Lower lobe of right lung (tissue), 2 donors: ENCODE data around the gene LRRFIP2. TPM values are rescaled to one million over a fixed set of nuclear protein-coding genes. Genes with fewer than 3 reads are reported as not detected.
"Not testable (repeated sequence)": the region's sequence is repeated elsewhere in the genome, so short reads cannot be mapped to it uniquely, and the experiment has no call there.

Experiments
- ATAC-seq, 2 donors: fragments of 200-7000 bp; cut with Tn5 transposase; one replicate each; pipeline ENCODE4 v1.9.1; 2020 to 2022; ENCODE audit warnings: mild to moderate bottlenecking in 2 of 2, moderate library complexity in 2 of 2
- DNase-seq: peaks from one replicate; pipeline ENCODE4 v3.0.0-alpha.2; 2020
- H3K27ac ChIP-seq: fragments of 200-600 bp; one replicate; pipeline ENCODE4 v1.8.0; 2022
- H3K27me3 ChIP-seq: fragments of 200-600 bp; one replicate; pipeline ENCODE4 v1.8.0; 2022; ENCODE audit warnings: low read depth
- H3K36me3 ChIP-seq: fragments of 200-600 bp; one replicate; pipeline ENCODE4 v1.8.0; 2022; ENCODE audit warnings: mild to moderate bottlenecking
- H3K4me1 ChIP-seq: fragments of 200-600 bp; one replicate; pipeline ENCODE4 v1.8.0; 2022
- H3K4me3 ChIP-seq: fragments of 200-600 bp; one replicate; pipeline ENCODE4 v1.8.0; 2022; ENCODE audit warnings: mild to moderate bottlenecking
- H3K9me3 ChIP-seq: fragments of 200-600 bp; one replicate; pipeline ENCODE4 v1.8.0; 2022
- CTCF ChIP-seq: fragments of 200-600 bp; IDR thresholded peaks from one replicate; pipeline ENCODE4 v1.8.0; 2022; ENCODE audit warnings: antibody characterized with exemption, mild to moderate bottlenecking
- intact Hi-C: fragments of 100-400 bp; cut with DNase I; formaldehyde crosslinking; loops from one replicate; pipeline ENCODE4 v1.11.0; 2022
- total RNA-seq: library from RNA; stranded (reverse); fragmentation: NEBNext Ultra II Directional; extraction: Animal tissue kit (Norgen Biotek cat#: 25700); gene quantifications from one replicate; pipeline ENCODE4 v1.2.1, GENCODE V29; 2021
- donor health status: DM: no; HTN: yes; CAD: no; lungs with severe emphysema.

The LRRFIP2 gene
- total RNA-seq, 1 donor from 2014 or later: 44.4 TPM

GRCh38 chr3:37218206-37218605 lies 43.8 kb upstream of the LRRFIP2 start:
- Histone ChIP-seq H3K36me3 (no peaks in the 10 kb centered on the region), H3K27me3 (no peaks in the 10 kb centered on the region), H3K9me3 (no peaks in the 10 kb centered on the region), H3K27ac (no peak overlapping the region), H3K4me3 (no peak overlapping the region), H3K4me1 (no peaks in the 10 kb centered on the region)
- no peak for TF ChIP-seq CTCF
- ATAC-seq (no peak), DNase-seq (no peak)
- intact Hi-C loops: no loop called here

- no peaks in the 10 kb centered on the region for H3K4me1 ChIP-seq
- no peaks in the 10 kb centered on the region for H3K36me3 ChIP-seq
- ATAC-seq (peak in 1 of 2 donors; percentile 33), DNase-seq (no peak)
- H3K9me3 ChIP-seq: no peaks in the 10 kb centered on the region
- H3K4me3 ChIP-seq: no peak overlapping the region
- no peak for TF ChIP-seq CTCF
- no peak overlapping the region for H3K27ac ChIP-seq
- no peaks in the 10 kb centered on the region for H3K27me3 ChIP-seq
- intact Hi-C loops: no loop called here
Observed at GRCh38 chr3:37217098-37217849, 42.9 kb upstream of the LRRFIP2 start.

- no peaks in the 10 kb centered on the region for H3K9me3 ChIP-seq
- no peak for ATAC-seq
- no peaks in the 10 kb centered on the region for H3K27me3 ChIP-seq
- no peak for TF ChIP-seq CTCF
- intact Hi-C loops: no loop called here
- H3K27ac ChIP-seq: no peak overlapping the region
- no peak for DNase-seq
- no peaks in the 10 kb centered on the region for H3K36me3 ChIP-seq
- no peaks in the 10 kb centered on the region for H3K4me1 ChIP-seq
- no peak overlapping the region for H3K4me3 ChIP-seq
Observed at GRCh38 chr3:37216597-37217097, 42.3 kb upstream of the LRRFIP2 start.

GRCh38 chr3:37214076-37214475 lies 39.7 kb upstream of the LRRFIP2 start:
- no peak for TF ChIP-seq CTCF
- intact Hi-C loops: no loop called here
- no peak for ATAC-seq
- Histone ChIP-seq H3K4me3 (no peak overlapping the region), H3K36me3 (no peaks in the 10 kb centered on the region), H3K27ac (no peak overlapping the region), H3K4me1 (no peaks in the 10 kb centered on the region), H3K27me3 (no peaks in the 10 kb centered on the region), H3K9me3 (no peaks in the 10 kb centered on the region)
- DNase-seq: no peak

- no peak overlapping the region for H3K27ac ChIP-seq
- H3K4me1 ChIP-seq: no peaks in the 10 kb centered on the region
- no peak overlapping the region for H3K4me3 ChIP-seq
- no peak for ATAC-seq
- H3K9me3 ChIP-seq: no peaks in the 10 kb centered on the region
- intact Hi-C loops: no loop called here
- no peaks in the 10 kb centered on the region for H3K36me3 ChIP-seq
- no peak for DNase-seq
- no peak for TF ChIP-seq CTCF
- H3K27me3 ChIP-seq: no peaks in the 10 kb centered on the region
Observed at GRCh38 chr3:37210230-37210629, 35.8 kb upstream of the LRRFIP2 start.

DNA sequence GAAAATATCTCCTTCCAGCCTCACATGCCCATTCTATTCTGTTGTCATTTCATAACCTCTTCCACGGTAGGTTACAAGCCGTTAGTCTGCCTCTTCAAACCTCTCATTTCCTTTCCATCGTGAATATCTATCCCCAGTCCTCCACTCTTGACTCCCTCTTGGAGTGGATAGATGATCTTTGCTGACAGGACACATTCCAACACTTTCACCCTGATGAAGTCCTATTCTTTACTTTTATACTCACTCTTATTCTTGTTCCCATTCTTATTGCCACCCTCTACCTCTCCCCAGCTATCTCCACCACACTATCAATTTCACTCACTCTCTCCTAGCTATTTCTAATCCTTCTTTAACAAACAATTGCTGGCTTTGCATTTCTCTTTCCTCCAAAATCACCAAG lies 34.2 kb upstream of the LRRFIP2 start:
- H3K9me3 ChIP-seq, H3K4me1 ChIP-seq, intact Hi-C loops: not testable (repeated sequence)

GRCh38 chr3:37208008-37208407 lies 33.6 kb upstream of the LRRFIP2 start:
- H3K27ac ChIP-seq, H3K9me3 ChIP-seq, H3K4me3 ChIP-seq, ATAC-seq, H3K4me1 ChIP-seq, H3K27me3 ChIP-seq, intact Hi-C loops, DNase-seq, H3K36me3 ChIP-seq: not testable (repeated sequence)

More for the DNA sequence above, 34.2 kb upstream of the LRRFIP2 start:
- not testable (repeated sequence) for H3K27me3 ChIP-seq, H3K27ac ChIP-seq, H3K36me3 ChIP-seq, ATAC-seq, DNase-seq, H3K4me3 ChIP-seq

DNA sequence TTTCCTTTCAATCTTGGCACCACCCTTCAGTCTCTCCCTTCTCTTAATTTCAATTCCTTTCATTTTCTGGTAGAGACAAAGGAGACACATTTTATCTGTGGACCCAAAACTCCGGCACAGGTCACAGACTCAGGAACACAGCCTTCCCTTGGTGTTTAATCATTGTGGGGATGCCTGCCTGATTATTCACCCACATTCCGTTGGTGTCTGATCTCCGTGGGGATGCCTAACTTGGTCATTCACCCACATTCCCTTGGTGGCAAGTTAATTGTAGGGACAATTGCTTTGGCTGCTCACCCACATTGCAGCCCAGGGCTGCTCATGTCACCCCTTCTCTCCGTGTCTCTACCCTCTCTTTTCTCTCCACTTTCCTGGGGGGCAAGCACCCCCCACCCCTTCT lies 31.7 kb upstream of the LRRFIP2 start:
- intact Hi-C loops: not testable (repeated sequence)

More for the DNA sequence above, 31.7 kb upstream of the LRRFIP2 start:
- not testable (repeated sequence) for H3K27me3 ChIP-seq, H3K4me1 ChIP-seq, H3K9me3 ChIP-seq, H3K36me3 ChIP-seq, H3K27ac ChIP-seq, ATAC-seq, H3K4me3 ChIP-seq, DNase-seq
